GM18868 (cell line): ENCODE measurements around the gene SNTB2.
"Not testable (repeated sequence)": the region's sequence is repeated elsewhere in the genome, so short reads cannot be mapped to it uniquely, and the experiment has no call there.

ENCODE experiments used
- ATAC-seq: cut with Tn5 transposase; IDR thresholded peaks from one replicate; pipeline ENCODE4 v1.9.1; 2021; ENCODE audit warnings: mild to moderate bottlenecking, moderate library complexity; ENCODE audit not compliant: unreplicated experiment

SNTB2 gene

DNA sequence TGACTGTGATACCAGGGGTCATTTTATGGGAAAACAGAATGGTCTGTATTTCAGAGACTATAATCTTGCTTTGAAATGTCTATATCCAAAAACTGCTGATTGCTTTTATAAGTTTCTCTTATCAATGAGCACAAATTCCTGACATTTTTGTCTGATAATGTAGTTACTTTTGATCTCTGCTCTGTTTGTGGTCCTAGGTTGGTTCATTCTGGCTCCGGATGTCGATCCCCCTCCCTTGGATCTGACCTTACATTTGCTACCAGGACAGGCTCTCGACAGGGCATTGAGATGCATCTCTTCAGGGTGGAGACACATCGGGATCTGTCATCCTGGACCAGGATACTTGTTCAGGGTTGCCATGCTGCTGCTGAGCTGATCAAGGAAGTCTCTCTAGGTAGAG, 96.9 kb downstream of the SNTB2 start:
- ATAC-seq, result no peak

- no peak for ATAC-seq
Observed at GRCh38 chr16:69285240-69285639, 98.3 kb downstream of the SNTB2 start.

DNA sequence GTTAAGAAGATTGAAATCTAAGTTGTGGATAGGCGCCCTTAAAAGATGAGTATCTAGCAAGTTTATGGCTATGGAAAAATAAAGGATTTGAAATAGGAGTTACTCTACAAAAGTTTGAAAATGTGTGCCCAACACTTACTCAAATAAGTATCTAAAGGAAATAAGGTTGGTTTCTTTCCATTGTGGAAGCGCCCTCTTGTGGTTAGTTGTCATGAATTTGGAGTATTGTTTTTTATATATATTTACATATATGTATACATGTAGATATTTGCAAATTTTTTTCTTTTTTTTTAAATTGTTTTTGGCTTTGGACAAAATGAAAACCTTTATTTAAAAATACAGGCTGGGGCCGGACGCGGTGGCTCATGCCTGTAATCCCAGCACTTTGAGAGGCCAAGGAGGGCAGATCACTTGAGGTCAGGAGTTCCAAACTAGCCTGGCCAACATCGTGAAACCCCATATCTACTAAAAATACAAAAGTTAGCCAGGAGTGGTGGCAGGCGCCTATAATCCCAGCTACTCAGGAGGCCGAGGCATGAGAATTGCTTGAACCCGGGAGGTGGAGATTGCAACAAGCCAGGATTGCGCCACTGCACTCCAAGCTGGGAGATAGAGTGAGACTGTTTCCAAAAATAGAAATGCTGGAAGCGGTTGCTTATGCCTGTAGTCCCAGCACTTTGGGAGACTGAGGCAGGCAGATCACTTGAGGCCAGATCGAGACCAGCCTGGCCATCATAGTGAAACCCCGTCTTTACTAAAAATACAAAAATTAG, 100.2 kb downstream of the SNTB2 start:
- no peak for ATAC-seq

DNA sequence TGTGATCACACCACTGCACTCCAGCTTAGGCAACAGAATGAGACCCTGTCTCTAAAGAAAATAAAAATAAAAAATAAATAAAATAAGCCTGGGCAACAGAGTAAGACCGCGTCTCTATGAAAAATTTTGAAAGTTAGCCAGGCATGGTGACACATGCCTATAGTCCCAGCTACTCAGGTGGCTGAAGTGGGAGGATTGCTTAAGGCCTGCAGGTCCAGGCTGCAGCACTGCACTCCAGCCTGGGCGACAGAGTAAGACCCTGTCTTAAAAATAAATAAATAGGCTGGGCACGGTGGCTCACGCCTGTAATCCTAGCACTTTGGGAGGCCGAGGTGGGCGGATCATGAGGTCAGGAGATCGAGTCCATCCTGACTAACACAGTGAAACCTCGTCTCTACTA, 104.7 kb downstream of the SNTB2 start:
- ATAC-seq, result not testable (repeated sequence)

DNA sequence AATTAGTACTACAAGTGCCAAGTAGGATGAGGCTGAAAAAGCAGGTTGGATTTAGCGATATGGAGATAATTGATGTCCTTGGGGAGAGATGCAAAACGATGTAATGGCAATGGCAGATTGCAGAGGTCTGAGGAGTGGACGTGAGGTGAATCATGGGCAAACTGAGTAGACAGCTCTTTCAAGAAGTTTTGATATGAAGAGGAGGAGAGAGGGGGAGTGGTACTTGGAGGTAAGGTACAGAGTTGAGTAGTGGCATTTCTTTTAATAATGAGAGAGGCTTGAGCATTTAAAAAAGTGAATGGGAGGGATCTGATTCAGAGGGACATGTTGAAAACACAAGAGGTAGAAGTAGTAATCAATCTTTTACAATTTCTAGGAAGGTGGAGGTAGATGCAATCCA, 106.4 kb downstream of the SNTB2 start:
- no peak for ATAC-seq

DNA sequence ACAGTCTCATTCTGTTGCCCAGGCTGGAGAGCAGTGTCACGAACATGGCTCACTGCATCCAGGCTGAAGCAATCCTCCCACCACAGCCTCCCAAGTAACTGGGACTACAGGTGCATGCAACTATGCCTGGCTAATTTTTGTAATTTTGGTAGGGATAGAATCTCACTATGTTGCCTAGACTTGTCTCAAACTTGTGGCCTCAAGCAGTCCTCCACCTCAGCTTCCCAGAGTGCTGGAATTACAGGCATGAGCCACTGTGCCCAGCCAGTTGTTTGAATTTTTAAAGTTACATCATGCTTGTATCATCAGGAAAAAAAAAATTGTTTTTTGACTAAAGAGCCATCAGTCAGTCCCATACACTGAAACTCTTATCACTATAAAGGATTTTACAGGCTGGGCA, 107.1 kb downstream of the SNTB2 start:
- ATAC-seq, result no peak

GRCh38 chr16:69296771-69297170, 109.8 kb downstream of the SNTB2 start:
- ATAC-seq, result not testable (repeated sequence)

GRCh38 chr16:69298261-69298660, 111.3 kb downstream of the SNTB2 start:
- no peak for ATAC-seq

DNA sequence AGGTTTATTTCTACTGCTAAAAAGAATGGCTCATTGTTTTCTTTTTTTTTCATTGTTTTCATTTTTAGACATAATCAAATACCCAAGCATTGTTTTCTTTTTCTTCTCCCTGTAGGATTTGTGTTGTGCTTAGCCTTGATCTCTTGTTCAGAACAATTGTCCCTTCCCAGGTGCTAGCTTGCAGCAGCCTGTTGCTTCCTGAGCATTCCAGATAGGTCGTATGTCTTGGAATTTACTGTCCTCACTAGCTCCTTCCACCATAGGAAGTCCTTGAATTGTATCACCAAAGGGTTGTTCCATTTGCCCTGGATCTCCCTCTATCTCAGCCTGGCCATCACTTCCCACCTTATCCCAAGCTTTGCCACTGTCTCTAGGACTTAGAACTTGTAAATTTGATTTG, 114.2 kb downstream of the SNTB2 start:
- ATAC-seq, result no peak

GRCh38 chr16:69301861-69302260, 114.9 kb downstream of the SNTB2 start:
- no peak for ATAC-seq

DNA sequence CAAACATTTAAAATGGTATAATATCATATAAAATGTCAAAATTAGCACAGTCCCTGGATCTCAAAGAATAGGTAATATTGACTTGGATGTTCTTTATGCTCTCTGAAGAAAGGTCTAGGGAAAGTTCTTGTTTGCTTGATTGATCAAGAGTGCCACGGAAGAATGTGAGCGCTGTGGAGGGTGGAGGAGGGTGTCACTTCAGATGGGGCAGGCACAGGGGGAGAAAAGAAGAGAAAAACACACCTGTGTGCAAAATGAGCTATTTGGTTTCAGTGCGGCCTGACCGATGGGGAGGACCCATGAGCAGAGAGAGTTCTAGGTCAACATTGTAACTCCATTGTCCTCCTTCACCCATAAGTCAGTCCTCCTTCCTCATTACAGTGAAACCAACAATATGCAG, 115.3 kb downstream of the SNTB2 start:
- ATAC-seq, result no peak

GRCh38 chr16:69306031-69306430, 119.1 kb downstream of the SNTB2 start:
- no peak for ATAC-seq

GRCh38 chr16:69307091-69307490, 120.1 kb downstream of the SNTB2 start:
- ATAC-seq, result no peak

- ATAC-seq, result no peak
Observed at GRCh38 chr16:69307856-69308255, 120.9 kb downstream of the SNTB2 start.

DNA sequence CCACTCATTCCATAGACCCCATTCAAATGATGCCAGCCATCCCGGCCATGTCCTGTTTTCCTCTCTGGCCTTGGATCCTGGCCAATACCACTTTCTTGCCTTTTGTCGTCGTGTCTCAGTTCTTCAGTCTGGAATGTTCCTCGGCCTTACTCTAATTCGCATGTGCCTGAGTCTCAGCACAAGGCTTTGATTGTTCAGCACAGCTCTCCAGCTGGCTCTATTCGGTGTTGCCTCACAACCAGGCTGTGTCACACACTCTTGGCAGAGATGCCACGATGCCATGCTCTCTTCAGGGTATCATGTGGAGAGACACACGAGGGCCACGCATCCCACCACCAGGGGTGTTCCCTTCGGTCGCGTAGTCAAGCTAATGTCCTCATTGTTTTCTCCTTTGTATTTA, 122.4 kb downstream of the SNTB2 start:
- no peak for ATAC-seq

DNA sequence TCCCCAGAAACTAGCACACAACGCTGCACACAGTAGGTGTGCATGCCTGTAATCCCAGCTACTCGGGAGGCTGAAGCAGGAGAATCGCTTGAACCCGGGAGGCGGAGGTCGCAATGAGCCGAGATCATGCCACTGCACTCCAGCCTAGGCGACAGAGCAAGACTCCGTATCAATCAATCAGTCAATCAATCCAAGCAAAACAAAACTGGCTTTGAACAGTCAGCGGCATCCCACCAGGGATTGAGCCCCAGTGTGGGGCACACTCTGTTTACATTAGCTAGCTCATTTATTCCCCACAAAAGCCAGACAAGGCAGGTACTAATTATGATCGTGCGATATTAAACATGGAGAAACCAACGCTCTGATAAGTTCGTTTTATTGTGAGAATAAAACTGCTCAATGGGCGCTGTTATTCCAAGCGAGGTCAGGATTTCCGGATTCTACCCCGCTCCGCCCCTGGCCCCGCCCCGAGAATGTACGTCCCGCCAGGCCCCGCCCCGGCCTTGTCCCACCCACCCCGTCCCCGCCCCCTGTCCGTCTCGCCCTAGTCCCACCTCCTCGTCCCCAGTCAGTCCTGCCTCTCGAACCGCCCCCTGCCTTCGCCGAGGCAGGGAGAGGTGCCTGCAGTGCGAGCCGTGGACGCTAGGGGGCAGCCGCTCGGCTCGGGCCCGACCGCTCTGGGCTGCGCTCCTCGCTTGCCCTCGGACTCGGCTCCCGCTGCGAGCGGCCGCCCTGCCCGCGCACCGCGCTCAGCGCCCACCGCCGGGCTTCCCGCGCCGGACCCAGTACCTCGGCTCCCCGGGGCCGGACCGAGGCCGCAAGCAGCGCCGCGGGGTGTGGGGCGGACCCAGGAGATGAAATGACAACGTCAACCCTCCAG, 123.9 kb downstream of the SNTB2 start, which contains the start of gene VPS4A:
Gene VPS4A (plus strand): TSS at position 698 of the 880 bp plus-strand sequence. CDS start 162 bp downstream, at position 860.
- ATAC-seq, result peak; percentile 95

DNA sequence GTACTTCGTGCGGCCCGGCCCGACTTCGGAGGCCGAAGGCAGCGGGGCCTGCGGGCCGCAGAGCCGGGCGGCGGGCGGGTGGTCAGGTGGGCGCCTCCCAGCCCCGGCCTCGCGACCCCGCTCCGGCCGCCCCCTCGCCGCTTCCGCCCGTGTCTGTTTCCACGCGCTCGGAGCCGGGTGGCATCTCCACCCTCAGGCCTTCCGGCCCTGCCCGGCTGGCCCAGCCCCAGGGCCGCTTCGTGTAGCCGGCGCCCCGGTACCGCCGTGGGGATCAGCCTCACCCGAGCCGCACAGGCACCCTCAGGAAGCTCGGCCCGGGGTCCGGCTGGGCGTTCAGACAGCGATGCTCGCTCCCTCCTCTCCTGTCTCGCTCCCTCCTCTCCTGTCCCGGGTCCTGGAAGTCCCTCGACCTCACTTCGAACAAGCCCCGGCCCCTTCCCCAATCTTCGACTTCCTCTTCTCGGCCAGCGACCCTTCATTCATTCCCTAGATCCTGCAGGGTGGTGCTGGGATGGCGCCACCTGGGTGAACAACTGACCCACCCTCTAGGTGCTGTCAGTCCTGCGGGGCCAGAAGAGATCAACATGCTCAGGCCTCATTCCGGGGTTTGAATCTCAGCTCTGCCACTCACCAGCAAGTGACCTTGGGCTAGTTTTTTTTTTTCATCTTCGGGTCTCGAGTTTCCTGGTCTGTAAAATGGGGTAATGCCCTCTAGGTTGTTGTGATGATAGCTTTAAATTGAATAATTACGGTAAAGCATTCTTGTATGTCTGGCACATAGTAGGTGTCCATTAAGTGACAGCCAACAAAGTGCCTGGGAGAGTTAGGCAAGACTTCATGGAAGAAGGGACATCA, 124.8 kb downstream of the SNTB2 start:
- ATAC-seq, result peak; percentile 42

- no peak for ATAC-seq
Observed at GRCh38 chr16:69313469-69313868, 126.5 kb downstream of the SNTB2 start.

DNA sequence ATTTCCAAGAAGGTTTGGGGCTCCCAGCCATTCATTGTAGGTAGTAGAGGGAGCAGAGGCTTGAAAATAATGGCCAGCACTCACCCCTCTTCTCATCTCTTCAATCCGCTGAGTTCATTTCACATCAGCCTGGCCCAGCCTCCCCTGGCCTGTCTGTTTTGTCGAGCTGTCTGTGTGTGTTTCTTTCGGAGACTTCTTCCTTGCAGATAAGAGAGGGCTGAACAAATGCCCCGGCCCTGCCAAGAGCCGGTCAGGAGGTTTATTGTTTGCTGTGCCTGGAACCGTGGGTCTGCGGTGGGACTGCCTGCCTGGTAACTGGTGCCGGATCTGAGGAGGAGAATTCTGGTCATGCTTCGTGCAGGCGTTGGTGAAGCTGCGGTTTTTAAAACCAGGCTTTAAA, 127.6 kb downstream of the SNTB2 start:
- no peak for ATAC-seq

DNA sequence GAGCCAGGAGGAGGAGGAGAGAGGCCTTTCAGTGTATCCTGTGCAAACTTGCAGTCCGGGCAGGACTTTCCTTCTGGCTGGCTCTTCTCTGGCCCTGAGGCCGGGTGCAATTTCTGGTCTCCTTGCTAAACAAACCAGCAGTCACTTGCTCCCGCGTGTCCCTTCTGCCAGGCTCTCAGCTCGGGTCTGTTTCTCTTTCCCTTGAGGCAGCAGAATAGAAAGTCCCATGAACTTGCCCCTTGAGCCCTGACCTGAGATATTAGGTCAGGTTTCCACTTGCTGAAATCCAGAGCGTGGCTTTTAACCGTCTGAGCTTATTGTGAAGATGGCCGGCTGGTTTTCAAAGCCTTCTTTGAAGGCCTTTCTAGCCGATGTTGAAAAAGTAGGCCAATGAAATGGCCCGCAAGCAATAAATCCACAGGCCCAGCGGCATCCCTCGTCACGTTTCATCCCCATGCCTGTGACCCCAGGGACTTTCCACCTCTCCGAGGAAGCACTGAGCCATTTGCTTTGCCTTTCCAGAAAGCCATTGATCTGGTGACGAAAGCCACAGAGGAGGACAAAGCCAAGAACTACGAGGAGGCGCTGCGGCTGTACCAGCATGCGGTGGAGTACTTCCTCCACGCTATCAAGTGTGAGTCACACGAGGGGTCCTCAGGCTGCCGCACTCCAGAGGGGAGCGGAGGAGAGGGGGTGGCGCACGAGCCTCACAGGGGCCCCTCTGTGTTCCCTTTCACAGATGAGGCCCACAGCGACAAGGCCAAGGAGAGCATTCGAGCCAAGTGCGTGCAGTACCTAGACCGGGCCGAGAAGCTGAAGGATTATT, 128.7 kb downstream of the SNTB2 start:
- ATAC-seq, result no peak
